Activated CD4-positive, alpha-beta T cell treated with anti-CD3 and anti-CD28 coated beads for 36 hours (primary cell): ENCODE data around the gene SDSL. TPM values are rescaled to one million over a fixed set of nuclear protein-coding genes. Genes with fewer than 3 reads are reported as not detected.

Source experiments
- ATAC-seq: fragments of 200-7000 bp; cut with Tn5 transposase; one replicate; pipeline ENCODE4 v1.10.0; 2021; ENCODE audit warnings: mild to moderate bottlenecking, moderate library complexity
- CTCF ChIA-PET: fragments of 350-600 bp; sonication (Branson Sonifier 250); formaldehyde crosslinking; loops from one replicate; lab custom pipeline; 2021; ENCODE audit warnings: antibody characterized with exemption; lab: Charles Lee
- POLR2A ChIA-PET: fragments of 350-600 bp; sonication (Branson Sonifier 250); formaldehyde crosslinking; loops from one replicate; lab custom pipeline; 2021; ENCODE audit warnings: antibody characterized with exemption, inconsistent platforms; lab: Charles Lee
- DNase-seq: peaks from one replicate; pipeline ENCODE4 v3.0.0-alpha.2; 2020
- H3K27ac Mint-ChIP-seq: one replicate; pipeline ENCODE4 v1.8.0; 2021; ENCODE audit warnings: mixed read lengths
- H3K27me3 Mint-ChIP-seq: one replicate; pipeline ENCODE4 v1.8.0; 2021; ENCODE audit warnings: mixed read lengths
- H3K36me3 Mint-ChIP-seq: one replicate; pipeline ENCODE4 v1.8.0; 2021; ENCODE audit warnings: low read depth, mixed read lengths
- H3K4me1 Mint-ChIP-seq: one replicate; pipeline ENCODE4 v1.8.0; 2021; ENCODE audit warnings: mixed read lengths
- H3K4me3 Mint-ChIP-seq: one replicate; pipeline ENCODE4 v1.8.0; 2021; ENCODE audit warnings: mild to moderate bottlenecking, moderate library complexity, mixed read lengths
- H3K9me3 Mint-ChIP-seq: one replicate; pipeline ENCODE4 v1.8.0; 2021; ENCODE audit warnings: low read depth, mixed read lengths
- intact Hi-C, 2 experiments: fragments of 100-400 bp; cut with DNase I in 1 of 2; cut with micrococcal nuclease in 1 of 2; formaldehyde crosslinking; loops; one replicate each; pipeline versions ENCODE4 v1.14.2 to v1.15.1; 2022 to 2024; cut with DNase I, micrococcal nuclease
- total RNA-seq, 2 experiments: library from RNA; stranded (reverse); gene quantifications; one replicate each; pipeline ENCODE4 v1.2.3, GENCODE V29; 2021

SDSL gene
- total RNA-seq, 2 experiments from 2014 or later: 1.5 to 3.9 TPM

DNA sequence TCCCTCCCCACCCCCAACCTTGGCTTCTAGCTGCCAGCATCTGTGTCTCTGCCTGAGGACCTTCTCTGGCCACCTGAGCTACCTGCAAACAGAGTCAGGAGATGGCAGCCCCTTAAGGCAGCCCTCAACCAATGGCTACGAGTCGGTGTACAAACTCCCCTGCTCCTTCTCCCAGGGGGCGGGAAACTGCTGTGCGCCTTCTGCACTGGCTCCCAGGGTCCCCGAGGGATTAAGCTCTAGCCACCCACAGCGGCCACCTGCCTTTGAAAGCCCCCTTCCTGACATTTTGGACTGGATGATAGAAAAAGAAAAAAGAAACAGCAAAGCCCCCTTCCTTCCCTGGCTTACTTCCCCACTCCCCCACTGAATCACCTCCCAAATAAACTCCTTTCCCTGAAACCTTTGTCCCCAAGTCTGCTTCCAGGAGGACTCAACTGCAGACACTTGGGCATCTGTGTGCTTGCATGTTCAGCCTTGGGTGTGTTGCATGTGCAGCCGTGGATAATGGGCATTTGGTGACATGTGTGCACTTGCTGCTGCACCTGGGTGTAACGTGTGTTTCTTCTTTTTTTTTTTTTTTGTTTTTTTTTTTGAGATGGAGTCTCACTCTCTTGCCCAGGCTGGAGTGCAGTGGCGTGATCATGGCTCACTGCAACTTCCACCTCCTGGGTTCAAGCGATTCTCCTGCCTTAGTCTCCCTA lies 24.5 kb upstream of the SDSL start:
- DNase-seq (no peak), ATAC-seq (no peak)
- H3K36me3 Mint-ChIP-seq: no peaks in the 10 kb centered on the region
- no peaks in the 10 kb centered on the region for H3K9me3 Mint-ChIP-seq
- intact Hi-C loops: no loop called here
- CTCF ChIA-PET: no interaction called here
- POLR2A ChIA-PET: no interaction called here
- no peaks in the 10 kb centered on the region for H3K4me1 Mint-ChIP-seq
- no peak overlapping the region for H3K4me3 Mint-ChIP-seq
- no peak overlapping the region for H3K27ac Mint-ChIP-seq
- H3K27me3 Mint-ChIP-seq: peaks cover 5% of the 10 kb centered on the region

DNA sequence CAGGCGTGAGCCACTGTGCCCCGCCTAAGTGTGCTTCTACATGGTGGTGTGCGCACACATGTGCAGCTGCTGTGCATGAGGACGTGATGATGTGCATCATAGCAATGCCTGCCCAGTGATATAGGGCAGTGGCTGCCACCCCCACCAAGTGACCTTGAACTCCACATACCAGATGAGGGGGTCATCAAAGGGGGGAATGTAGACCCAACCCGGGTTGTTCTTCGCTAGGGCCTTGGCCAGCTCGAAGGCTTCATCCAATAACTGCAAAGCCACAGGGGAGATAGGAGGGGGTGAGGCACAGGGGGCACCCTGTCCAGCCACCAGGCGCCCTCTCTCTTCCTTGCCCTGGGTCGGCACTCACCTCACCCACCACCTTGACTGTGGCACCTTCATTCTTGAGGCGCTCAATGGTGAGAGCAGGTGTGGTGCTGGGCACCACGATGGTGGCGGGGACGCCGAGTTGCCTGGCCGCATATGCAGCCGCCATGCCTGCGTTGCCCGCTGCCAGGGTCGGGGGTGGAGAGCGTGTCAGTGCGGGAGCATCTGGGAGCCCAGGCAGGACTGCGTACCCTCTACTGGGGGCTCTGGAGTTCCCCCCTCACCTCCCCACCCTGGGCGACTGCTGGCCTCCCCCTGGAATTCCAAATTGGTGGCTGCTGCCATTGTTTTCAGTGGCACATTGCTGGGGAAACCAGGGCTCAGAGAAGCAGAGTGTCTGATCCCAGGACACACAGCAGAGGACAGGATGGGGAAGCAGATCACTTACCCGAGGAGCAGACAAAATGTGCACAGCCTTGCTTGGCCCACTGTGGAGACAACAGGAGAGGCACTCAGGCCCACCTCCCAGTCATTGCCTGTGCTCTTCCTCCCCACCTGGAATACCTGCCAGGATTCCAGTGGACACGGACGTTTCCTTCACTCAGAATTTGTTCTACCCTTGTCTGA lies 23.6 kb upstream of the SDSL start:
- intact Hi-C loops: no loop called here
- Mint-ChIP-seq H3K27ac (no peak overlapping the region), H3K9me3 (no peaks in the 10 kb centered on the region), H3K36me3 (no peaks in the 10 kb centered on the region), H3K4me1 (no peaks in the 10 kb centered on the region), H3K27me3 (peaks cover 7% of the 10 kb centered on the region), H3K4me3 (no peak overlapping the region)
- CTCF ChIA-PET: no interaction called here
- no peak for DNase-seq
- ATAC-seq: no peak
- POLR2A ChIA-PET: no interaction called here

DNA sequence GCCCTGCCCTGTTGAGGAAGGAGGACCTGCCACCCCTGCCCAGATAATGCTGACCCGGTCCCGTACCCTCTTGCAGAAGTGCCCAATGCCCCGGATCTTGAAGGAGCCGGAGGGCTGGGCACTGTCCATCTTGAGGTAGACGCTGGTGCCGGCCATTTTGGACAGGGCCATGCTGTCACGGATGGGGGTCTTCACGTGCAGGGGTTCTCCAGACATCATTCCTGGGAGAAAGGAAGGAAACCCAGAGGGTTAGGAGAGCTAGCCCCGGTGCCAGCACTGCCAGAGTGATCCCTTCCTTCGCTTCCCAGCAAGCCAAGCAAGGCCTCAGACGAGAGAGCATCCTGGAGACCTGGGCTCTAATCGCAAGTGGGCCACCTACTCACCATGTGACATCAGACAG lies 22.7 kb upstream of the SDSL start:
- ChIA-PET CTCF (no interaction called here), POLR2A (no interaction called here)
- Mint-ChIP-seq H3K27me3 (peaks cover 9% of the 10 kb centered on the region), H3K9me3 (no peaks in the 10 kb centered on the region), H3K36me3 (no peaks in the 10 kb centered on the region), H3K4me1 (no peaks in the 10 kb centered on the region), H3K4me3 (no peak overlapping the region), H3K27ac (no peak overlapping the region)
- intact Hi-C loops: no loop called here
- DNase-seq (no peak), ATAC-seq (no peak)

DNA sequence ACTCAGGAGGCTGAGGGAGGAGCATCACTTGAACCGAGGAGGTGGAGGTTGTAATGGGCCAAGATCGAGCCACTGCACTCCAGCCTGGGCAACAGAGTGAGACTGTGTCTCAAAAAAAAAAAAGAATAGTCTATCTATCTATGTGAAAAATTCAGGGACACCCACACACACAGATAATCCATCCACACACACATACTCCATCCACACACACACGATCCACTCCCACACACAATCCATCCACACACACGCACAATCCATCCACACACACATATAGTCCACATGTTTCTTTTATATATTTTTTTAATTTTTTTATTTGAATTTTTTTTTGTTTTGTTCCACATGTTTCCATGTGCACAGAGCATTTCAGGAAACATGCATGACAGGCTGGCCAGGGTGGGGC lies 21.8 kb upstream of the SDSL start:
- no peak overlapping the region for H3K4me3 Mint-ChIP-seq
- H3K27me3 Mint-ChIP-seq: peaks cover 10% of the 10 kb centered on the region
- ChIA-PET POLR2A (no interaction called here), CTCF (no interaction called here)
- H3K36me3 Mint-ChIP-seq: no peaks in the 10 kb centered on the region
- no peak overlapping the region for H3K27ac Mint-ChIP-seq
- intact Hi-C loops: no loop called here
- no peak for DNase-seq
- H3K9me3 Mint-ChIP-seq: no peaks in the 10 kb centered on the region
- ATAC-seq: no peak
- H3K4me1 Mint-ChIP-seq: no peaks in the 10 kb centered on the region

DNA sequence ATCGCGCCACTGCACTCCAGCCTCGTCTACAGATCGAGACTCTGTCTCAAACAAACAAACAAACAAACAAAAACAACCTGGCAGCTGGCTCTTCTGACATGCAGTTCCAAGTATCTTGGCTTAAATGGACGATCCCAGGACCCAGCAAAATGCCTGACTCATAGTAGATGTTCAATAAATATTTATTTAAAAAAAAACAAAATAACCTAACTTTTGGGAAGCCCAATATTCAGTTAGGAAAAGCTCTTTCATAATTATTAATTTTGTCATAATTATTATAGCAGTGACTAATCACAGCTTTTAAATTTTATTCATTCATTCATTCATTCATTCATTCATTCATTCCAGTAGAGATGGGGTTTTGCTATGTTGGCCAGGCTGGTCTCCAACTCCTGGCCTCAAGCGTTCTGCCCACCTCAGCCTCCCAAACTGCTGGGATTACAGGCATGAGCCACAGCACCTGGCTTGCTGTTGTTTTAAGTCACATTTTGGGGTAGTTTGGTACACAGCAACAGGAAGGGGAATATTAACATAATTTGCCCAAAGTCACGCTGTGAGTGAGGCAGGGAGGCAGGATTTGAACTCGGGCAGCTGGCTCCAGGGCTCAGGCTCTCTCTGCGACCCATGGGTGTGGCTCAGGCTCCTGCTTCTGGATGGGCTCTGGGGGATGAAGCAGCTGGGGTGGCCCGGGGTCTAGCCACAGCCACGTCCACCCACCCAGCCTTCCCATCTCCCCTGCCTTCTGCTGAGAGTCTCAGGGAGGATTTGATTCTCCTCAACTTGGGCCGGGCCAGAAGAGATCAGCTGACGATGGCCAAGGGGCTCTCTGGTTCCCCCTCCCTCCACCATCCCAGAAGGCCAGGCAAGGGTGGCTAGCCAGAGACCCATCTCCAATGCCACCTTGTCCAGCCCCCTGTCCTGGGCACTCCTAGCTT lies 20.8 kb upstream of the SDSL start:
- H3K36me3 Mint-ChIP-seq: no peaks in the 10 kb centered on the region
- CTCF ChIA-PET: interaction anchor here (0.8 kb wide), 1 partner anchor 267 kb away, joined by 3 read pairs; no protein-coding TSS in a partner anchor
- ATAC-seq: no peak
- intact Hi-C loops: no loop called here
- H3K27ac Mint-ChIP-seq: no peak overlapping the region
- POLR2A ChIA-PET: no interaction called here
- no peak overlapping the region for H3K4me3 Mint-ChIP-seq
- no peaks in the 10 kb centered on the region for H3K9me3 Mint-ChIP-seq
- H3K4me1 Mint-ChIP-seq: no peaks in the 10 kb centered on the region
- H3K27me3 Mint-ChIP-seq: peaks cover 10% of the 10 kb centered on the region
- DNase-seq: no peak

DNA sequence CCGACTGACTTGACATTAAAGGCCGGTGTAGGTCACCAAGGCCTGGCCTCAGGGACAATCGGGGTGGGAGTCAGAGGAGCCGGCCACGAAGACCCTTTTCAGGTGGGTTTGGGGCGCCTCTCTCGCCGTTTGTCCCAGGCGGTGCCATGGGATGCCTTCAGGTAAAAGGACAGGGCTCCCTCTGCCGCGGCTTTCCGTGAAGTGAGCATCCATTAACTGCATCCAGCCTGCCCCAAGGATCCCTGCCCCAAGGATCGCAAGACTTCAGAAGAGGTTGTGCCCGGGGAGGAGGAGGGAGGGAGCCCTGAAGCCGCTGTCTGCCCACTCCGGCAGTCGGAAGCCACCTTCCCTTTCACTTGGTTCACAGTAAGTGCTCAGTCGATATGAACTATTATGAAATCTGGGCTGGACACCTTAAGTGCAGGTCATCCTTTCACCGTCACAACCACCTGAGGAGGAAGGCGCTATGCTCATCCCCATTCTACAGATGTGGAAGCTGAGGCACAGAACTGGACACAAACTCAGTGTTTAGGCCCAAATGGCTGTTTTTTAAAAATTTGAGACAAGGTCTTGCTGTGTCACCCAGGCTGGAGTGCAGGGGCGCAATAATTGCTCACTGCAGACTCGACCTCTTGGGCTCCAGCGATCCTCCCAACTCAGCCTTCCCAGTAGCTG lies 19.5 kb upstream of the SDSL start:
- no peak overlapping the region for H3K27ac Mint-ChIP-seq
- ChIA-PET POLR2A (no interaction called here), CTCF (no interaction called here)
- H3K27me3 Mint-ChIP-seq: peaks cover 8% of the 10 kb centered on the region
- H3K4me3 Mint-ChIP-seq: no peak overlapping the region
- no peak for ATAC-seq
- intact Hi-C loops: no loop called here
- no peak for DNase-seq
- H3K4me1 Mint-ChIP-seq: no peaks in the 10 kb centered on the region
- no peaks in the 10 kb centered on the region for H3K9me3 Mint-ChIP-seq
- no peaks in the 10 kb centered on the region for H3K36me3 Mint-ChIP-seq

DNA sequence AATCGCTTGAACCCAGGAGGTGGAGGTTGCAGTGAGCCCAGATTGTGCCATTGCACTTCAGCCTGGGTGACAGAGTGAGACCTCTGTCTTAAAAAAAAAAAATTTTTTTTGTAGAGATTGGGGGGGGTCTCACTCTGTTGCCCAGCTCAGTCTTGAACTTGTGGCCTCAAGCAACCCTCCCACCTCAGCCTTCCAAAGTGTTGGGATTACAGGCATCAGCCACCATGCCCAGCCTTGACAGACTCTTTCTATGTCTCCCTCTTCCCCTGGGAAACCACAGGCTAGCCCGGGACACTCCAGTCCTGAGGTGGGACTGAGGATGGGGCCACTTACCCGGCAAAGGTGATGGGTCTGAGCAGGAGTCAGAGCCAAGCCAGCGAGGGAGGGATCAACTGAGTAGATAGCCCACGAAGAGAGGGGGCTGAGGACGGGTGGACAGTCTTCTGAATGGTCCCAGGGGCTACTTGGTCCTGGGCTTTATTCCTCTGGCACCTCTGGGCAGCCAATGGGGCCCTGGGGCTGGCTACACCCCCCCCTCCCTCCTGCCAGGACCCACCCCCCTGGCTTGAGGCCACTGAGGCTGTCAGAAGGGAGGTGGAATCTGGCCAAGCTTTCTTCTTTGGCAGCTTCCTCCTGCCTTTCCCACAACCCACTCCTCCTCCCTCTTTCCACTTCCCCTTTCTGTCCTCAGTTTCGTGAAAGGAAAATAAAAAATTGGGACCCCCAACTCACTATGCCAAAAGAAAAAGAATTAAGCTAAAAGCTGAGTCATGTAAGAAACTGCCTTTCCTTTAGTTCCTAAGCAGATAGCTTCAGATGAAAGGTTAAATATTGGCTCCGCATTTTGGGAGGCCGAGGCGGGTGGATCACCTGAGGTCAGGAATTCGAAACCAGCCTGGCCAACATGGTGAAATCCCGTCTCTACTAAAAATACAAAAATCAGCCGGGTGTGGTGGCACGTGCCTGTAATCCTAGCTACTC lies 18.5 kb upstream of the SDSL start, which contains the start of gene SDS:
SDS (minus strand) TSS at position 453 of the 981 bp plus-strand sequence. CDS start 4,179 bp downstream, outside the sequence.
- CTCF ChIA-PET: no interaction called here

DNA sequence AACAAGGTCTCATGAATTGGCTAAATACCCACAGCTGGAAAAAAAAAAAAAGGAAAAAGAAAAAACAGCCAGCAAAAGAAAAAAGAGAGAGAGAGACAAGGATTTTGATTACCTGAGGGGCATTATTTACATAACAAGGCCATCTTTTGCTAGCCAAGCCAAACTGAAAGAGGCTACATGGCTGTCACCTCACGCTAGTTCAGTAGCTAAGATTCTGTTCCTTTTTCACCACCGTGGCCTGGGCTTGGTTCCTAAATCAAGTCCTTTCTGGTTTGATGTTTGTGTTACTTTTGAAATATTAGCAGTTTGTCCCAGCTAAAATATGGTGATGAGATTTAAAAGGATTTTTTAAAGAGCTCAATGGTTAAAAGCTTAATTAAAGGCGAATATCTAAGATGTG lies 16.5 kb upstream of the SDSL start:
- ChIA-PET CTCF (interaction anchor here (1.9 kb wide), 1 partner anchor 19 kb away, joined by 6 read pairs; no protein-coding TSS in a partner anchor), POLR2A (interaction anchor here (0.6 to 0.7 kb wide), 2 partner anchors 71 to 866 kb away, joined by 3 to 4 read pairs; partner anchors contain the start of gene SLC8B1)
- ATAC-seq (no peak), DNase-seq (no peak)
- Mint-ChIP-seq H3K36me3 (no peaks in the 10 kb centered on the region), H3K27ac (no peak overlapping the region), H3K4me3 (no peak overlapping the region), H3K4me1 (no peaks in the 10 kb centered on the region), H3K9me3 (no peaks in the 10 kb centered on the region), H3K27me3 (peaks cover 9% of the 10 kb centered on the region)
- intact Hi-C loops: no loop called here

More for the DNA sequence above, 18.5 kb upstream of the SDSL start, which contains the start of gene SDS:
- peaks cover 7% of the 10 kb centered on the region for H3K27me3 Mint-ChIP-seq
- no peak within 1 kb of the TSS for H3K27ac Mint-ChIP-seq
- H3K4me3 Mint-ChIP-seq: no peak within 1 kb of the TSS
- DNase-seq (no peak), ATAC-seq (no peak)
- no peaks in the 10 kb centered on the region for H3K4me1 Mint-ChIP-seq
- H3K36me3 Mint-ChIP-seq: no peaks in the 10 kb centered on the region
- POLR2A ChIA-PET: no interaction called here
- no peaks in the 10 kb centered on the region for H3K9me3 Mint-ChIP-seq
- intact Hi-C loops: no loop called here

DNA sequence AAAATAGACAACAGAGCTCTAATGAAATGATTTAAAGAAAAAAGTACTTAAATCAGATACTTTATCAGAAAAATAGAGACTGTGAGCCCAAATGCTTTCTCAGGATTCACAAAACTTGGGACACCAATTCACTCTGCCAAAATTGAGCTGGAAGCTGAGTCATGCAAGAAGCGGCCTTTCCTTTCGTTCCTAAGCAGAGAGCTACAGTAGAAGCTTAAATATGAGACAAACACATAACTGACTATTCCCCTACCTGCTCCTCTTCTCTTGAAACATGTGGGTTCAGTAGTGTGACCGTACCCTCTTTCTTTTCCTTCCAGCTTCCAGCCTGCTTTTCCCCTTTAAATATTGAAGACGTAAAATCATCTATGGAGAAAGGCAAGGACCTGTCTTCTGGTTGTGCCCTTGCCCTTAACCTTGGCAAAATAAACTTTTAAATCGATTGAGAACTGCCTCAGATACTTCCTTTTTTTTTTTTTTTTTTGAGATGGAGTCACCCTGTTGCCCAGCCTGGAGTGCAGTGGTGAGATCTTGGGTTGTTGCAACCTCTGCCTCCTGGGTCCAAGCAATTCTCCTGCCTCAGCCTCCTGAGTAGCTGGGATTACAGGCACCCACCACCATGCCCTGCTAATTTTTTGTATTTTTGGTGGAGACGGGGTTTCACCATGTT lies 14.1 kb upstream of the SDSL start:
- POLR2A ChIA-PET: interaction anchor here (0.6 kb wide), 1 partner anchor 173 kb away, joined by 6 read pairs; no protein-coding TSS in a partner anchor
- intact Hi-C loops: no loop called here
- CTCF ChIA-PET: no interaction called here
- Mint-ChIP-seq H3K4me1 (no peaks in the 10 kb centered on the region), H3K27ac (no peak overlapping the region), H3K27me3 (peaks cover 7% of the 10 kb centered on the region), H3K9me3 (no peaks in the 10 kb centered on the region), H3K36me3 (no peaks in the 10 kb centered on the region), H3K4me3 (no peak overlapping the region)
- DNase-seq: no peak
- no peak for ATAC-seq
